GM19035 (cell line): ENCODE data around the gene CYYR1.
"Not testable (repeated sequence)": the region's sequence is repeated elsewhere in the genome, so short reads cannot be mapped to it uniquely, and the experiment has no call there.

Source experiments
- ATAC-seq: cut with Tn5 transposase; IDR thresholded peaks from one replicate; pipeline ENCODE4 v1.9.1; 2021; ENCODE audit not compliant: unreplicated experiment

The CYYR1 gene

GRCh38 chr21:26495283-26495849, 77.7 kb downstream of the CYYR1 start:
- ATAC-seq, result no peak

GRCh38 chr21:26491663-26492062, 81.4 kb downstream of the CYYR1 start:
- ATAC-seq, result no peak

GRCh38 chr21:26490771-26491170, 82.3 kb downstream of the CYYR1 start:
- ATAC-seq, result no peak

GRCh38 chr21:26489781-26490180, 83.3 kb downstream of the CYYR1 start:
- no peak for ATAC-seq

GRCh38 chr21:26487981-26488480, 85.1 kb downstream of the CYYR1 start:
- ATAC-seq, result no peak

- ATAC-seq, result no peak
Measured at GRCh38 chr21:26473471-26473870, 99.6 kb downstream of the CYYR1 start.

- ATAC-seq, result no peak
Measured at GRCh38 chr21:26471099-26471471, 102.0 kb downstream of the CYYR1 start.

- ATAC-seq, result no peak
Measured at GRCh38 chr21:26470351-26471098, 102.6 kb downstream of the CYYR1 start.

- no peak for ATAC-seq
Measured at GRCh38 chr21:26469789-26470188, 103.3 kb downstream of the CYYR1 start.

GRCh38 chr21:26465916-26466315, 107.2 kb downstream of the CYYR1 start:
- ATAC-seq, result no peak

- no peak for ATAC-seq
Measured at GRCh38 chr21:26461500-26461899, 111.6 kb downstream of the CYYR1 start.

- no peak for ATAC-seq
Measured at GRCh38 chr21:26460621-26461020, 112.5 kb downstream of the CYYR1 start.

- not testable (repeated sequence) for ATAC-seq
Measured at GRCh38 chr21:26458854-26459253, 114.2 kb downstream of the CYYR1 start.

- no peak for ATAC-seq
Measured at GRCh38 chr21:26457817-26458216, 115.3 kb downstream of the CYYR1 start.

GRCh38 chr21:26453267-26453666, 119.8 kb downstream of the CYYR1 start:
- no peak for ATAC-seq

- ATAC-seq, result no peak
Measured at GRCh38 chr21:26451081-26451740, 121.9 kb downstream of the CYYR1 start.

GRCh38 chr21:26449161-26449560, 123.9 kb downstream of the CYYR1 start:
- no peak for ATAC-seq

GRCh38 chr21:26448751-26449150, 124.3 kb downstream of the CYYR1 start:
- no peak for ATAC-seq

- no peak for ATAC-seq
Measured at GRCh38 chr21:26447932-26448475, 125.1 kb downstream of the CYYR1 start.

- no peak for ATAC-seq
Measured at GRCh38 chr21:26445440-26445839, 127.6 kb downstream of the CYYR1 start.

GRCh38 chr21:26444646-26445045, 128.4 kb downstream of the CYYR1 start:
- ATAC-seq, result no peak

- no peak for ATAC-seq
Measured at GRCh38 chr21:26443867-26444266, 129.2 kb downstream of the CYYR1 start.
